ENCODE measurements around the gene KATNAL2. TPM values are rescaled to one million over a fixed set of nuclear protein-coding genes. Genes with fewer than 3 reads are reported as not detected.

Gene KATNAL2
- total RNA-seq, 1 experiment from 2014 or later: 9.0 TPM

DNA sequence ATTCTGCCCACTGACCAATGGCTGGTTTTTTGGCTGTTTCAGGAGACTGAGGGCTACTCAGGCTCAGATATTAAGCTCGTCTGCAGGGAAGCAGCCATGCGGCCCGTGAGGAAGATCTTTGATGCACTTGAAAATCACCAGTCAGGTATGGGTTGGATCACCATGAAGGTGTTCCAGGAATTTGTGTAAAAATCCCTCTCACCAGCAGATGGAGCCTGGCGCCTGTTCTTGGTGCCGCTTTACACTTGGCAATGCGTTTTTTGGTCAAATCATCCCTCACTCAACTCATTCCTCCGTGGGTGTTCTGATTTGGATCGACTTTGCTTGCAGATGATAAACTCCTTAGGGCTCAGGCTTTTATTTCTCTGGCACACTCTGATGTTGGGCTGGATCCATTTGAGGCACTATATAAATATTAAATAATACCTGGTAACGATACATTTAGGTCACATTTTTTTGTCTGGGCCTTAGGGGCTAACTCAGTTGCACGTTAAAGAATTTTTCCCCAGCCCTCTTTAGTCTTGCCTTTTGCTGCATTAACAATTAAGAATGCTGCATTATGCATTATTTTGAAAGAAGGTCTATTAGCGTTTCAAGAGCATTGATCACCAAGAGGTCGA is 182.9 kb downstream of the KATNAL2 start:
- Histone ChIP-seq H3K36me3 (ENCODE audit: low read depth) (no peaks in the 10 kb centered on the region), H3K79me2 (ENCODE audit: low read depth) (no peaks in the 10 kb centered on the region), H3K9me3 (ENCODE audit: insufficient read depth, low read depth) (no peaks in the 10 kb centered on the region), H3K9me2 (ENCODE audit: insufficient read depth) (no peaks in the 10 kb centered on the region), H3F3A (ENCODE audit: insufficient read depth, low read depth) (no peaks in the 10 kb centered on the region), H3K4me3 (no peak overlapping the region), H4K20me1 (ENCODE audit: insufficient read depth) (no peaks in the 10 kb centered on the region), H2AFZ (no peak overlapping the region), H3K27ac (no peak overlapping the region), H3K4me1 (replicated peaks; ENCODE audit: insufficient read depth) (no peaks in the 10 kb centered on the region), H3K4me2 (no peak overlapping the region), H3K27me3 (ENCODE audit: insufficient read depth, low read depth) (no peaks in the 10 kb centered on the region)
- intact Hi-C loops (cut with micrococcal nuclease; ENCODE audit: unreplicated experiment): loop anchor here (1.0 to 5.0 kb wide), 3 partner anchors 105 to 648 kb away; no protein-coding TSS in a partner anchor
- ChIA-PET POLR2A (ENCODE audit: unreplicated experiment) (interaction anchor here (0.6 to 0.7 kb wide), 2 partner anchors 8 to 1780 kb away, joined by 3 to 18 read pairs; no protein-coding TSS in a partner anchor), CTCF (interaction anchor here (1.4 kb wide), 1 partner anchor 25 kb away, joined by 4 read pairs; no protein-coding TSS in a partner anchor)
- peak in 1 of 2 experiments; percentile 39 for DNase-seq
- BruUV-seq (replicated peaks): no TSS peak
- TF ChIP-seq, protein P1, sequence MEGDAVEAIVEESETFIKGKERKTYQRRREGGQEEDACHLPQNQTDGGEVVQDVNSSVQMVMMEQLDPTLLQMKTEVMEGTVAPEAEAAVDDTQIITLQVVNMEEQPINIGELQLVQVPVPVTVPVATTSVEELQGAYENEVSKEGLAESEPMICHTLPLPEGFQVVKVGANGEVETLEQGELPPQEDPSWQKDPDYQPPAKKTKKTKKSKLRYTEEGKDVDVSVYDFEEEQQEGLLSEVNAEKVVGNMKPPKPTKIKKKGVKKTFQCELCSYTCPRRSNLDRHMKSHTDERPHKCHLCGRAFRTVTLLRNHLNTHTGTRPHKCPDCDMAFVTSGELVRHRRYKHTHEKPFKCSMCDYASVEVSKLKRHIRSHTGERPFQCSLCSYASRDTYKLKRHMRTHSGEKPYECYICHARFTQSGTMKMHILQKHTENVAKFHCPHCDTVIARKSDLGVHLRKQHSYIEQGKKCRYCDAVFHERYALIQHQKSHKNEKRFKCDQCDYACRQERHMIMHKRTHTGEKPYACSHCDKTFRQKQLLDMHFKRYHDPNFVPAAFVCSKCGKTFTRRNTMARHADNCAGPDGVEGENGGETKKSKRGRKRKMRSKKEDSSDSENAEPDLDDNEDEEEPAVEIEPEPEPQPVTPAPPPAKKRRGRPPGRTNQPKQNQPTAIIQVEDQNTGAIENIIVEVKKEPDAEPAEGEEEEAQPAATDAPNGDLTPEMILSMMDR (conservative IDR thresholded peaks at IDR 0.05): peak; percentile 81
- TF ChIP-seq EZH2 (IDR thresholded peaks at IDR 0.05; ENCODE audit: low read depth): no peak

DNA sequence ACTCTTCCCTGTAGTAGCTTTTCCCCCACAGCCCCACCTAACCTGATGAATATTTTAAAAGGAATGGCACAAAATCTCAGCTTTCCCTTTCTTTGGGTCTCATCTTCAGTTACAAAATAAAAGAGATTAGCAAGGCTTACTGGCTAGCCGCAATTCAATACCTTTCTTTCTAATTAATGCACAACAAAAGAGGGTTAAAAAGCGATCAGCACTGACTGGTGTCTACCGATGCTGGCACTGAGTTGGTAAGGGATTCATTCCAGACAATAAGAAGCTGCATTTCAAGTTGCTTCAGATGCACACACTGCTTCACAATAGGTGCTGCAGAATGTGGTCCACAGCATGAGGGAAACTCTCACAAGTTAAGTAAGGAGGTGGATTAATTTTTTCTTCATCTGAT is 191.0 kb downstream of the KATNAL2 start:
- Histone ChIP-seq H2AFZ (no peak overlapping the region), H3F3A (ENCODE audit: insufficient read depth, low read depth) (no peaks in the 10 kb centered on the region), H3K36me3 (ENCODE audit: low read depth) (no peaks in the 10 kb centered on the region; the same call in 1 of the 2 replicates), H3K9me2 (ENCODE audit: insufficient read depth) (no peaks in the 10 kb centered on the region), H3K4me2 (no peak overlapping the region), H3K27me3 (ENCODE audit: insufficient read depth, low read depth) (no peaks in the 10 kb centered on the region), H3K4me1 (replicated peaks; ENCODE audit: insufficient read depth) (no peaks in the 10 kb centered on the region), H3K4me3 (no peak overlapping the region), H3K79me2 (ENCODE audit: low read depth) (no peaks in the 10 kb centered on the region), H3K9me3 (ENCODE audit: insufficient read depth, low read depth) (no peaks in the 10 kb centered on the region), H3K27ac (no peak overlapping the region), H4K20me1 (ENCODE audit: insufficient read depth) (no peaks in the 10 kb centered on the region)
- BruUV-seq (replicated peaks): no TSS peak
- POLR2A ChIA-PET (ENCODE audit: unreplicated experiment): no interaction called here
- CTCF ChIA-PET: no interaction called here
- intact Hi-C loops (cut with micrococcal nuclease; ENCODE audit: unreplicated experiment): no loop called here
- DNase-seq: no peak
- TF ChIP-seq EZH2 (IDR thresholded peaks at IDR 0.05; ENCODE audit: low read depth): no peak
- TF ChIP-seq, protein P1 (conservative IDR thresholded peaks at IDR 0.05): no peak

- Histone ChIP-seq H3F3A (ENCODE audit: insufficient read depth, low read depth) (no peaks in the 10 kb centered on the region), H3K79me2 (ENCODE audit: low read depth) (no peaks in the 10 kb centered on the region), H3K4me2 (no peak overlapping the region), H3K4me3 (no peak overlapping the region), H3K36me3 (ENCODE audit: low read depth) (no peaks in the 10 kb centered on the region; the same call in 1 of the 2 replicates), H3K27me3 (ENCODE audit: insufficient read depth, low read depth) (no peaks in the 10 kb centered on the region), H3K9me2 (ENCODE audit: insufficient read depth) (no peaks in the 10 kb centered on the region), H3K9me3 (ENCODE audit: insufficient read depth, low read depth) (no peaks in the 10 kb centered on the region), H3K4me1 (replicated peaks; ENCODE audit: insufficient read depth) (no peaks in the 10 kb centered on the region), H3K27ac (no peak overlapping the region), H4K20me1 (ENCODE audit: insufficient read depth) (no peaks in the 10 kb centered on the region), H2AFZ (no peak overlapping the region)
- ChIA-PET CTCF (no interaction called here), POLR2A (ENCODE audit: unreplicated experiment) (no interaction called here)
- no TSS peak for BruUV-seq (replicated peaks)
- no peak for TF ChIP-seq EZH2 (IDR thresholded peaks at IDR 0.05; ENCODE audit: low read depth)
- TF ChIP-seq, protein P1 (conservative IDR thresholded peaks at IDR 0.05): no peak
- intact Hi-C loops (cut with micrococcal nuclease; ENCODE audit: unreplicated experiment): no loop called here
- no peak for DNase-seq
These were observed 191.6 kb downstream of the KATNAL2 start for GRCh38 chr18:47108998-47109405.

Measured in PC-9 (cell line).